Measurements from ENCODE around the gene AKR7A3.

GRCh38 chr1:19310720-19311502 is 22.3 kb upstream of the AKR7A3 start:
- TF ChIP-seq POLR2A (IDR thresholded peaks at IDR 0.05) (no peak), CTCF (IDR thresholded peaks at IDR 0.05) (no peak)
